Liver (tissue), 9 donors: Measurements from ENCODE around the gene ABCC11. TPM values are rescaled to one million over a fixed set of nuclear protein-coding genes. Genes with fewer than 3 reads are reported as not detected.

Source experiments
- DNase-seq: peaks from one replicate; pipeline ENCODE4 v3.0.0-alpha.2; 2017; ENCODE audit warnings: low spot score
- H3K27ac ChIP-seq, 2 donors: one replicate each; pipeline ENCODE4 v1.7.0; 2013; ENCODE audit warnings: inconsistent platforms in 2 of 2, low read length in 2 of 2, control low read depth in 1 of 2, low read depth in 1 of 2, mild to moderate bottlenecking in 1 of 2
- H3K27me3 ChIP-seq, 4 donors: one replicate each; pipeline versions ENCODE4 v1.6.1 to v1.7.0; 2013; ENCODE audit warnings: low read length in 3 of 4, inconsistent platforms in 1 of 4, mild to moderate bottlenecking in 1 of 4, moderate library complexity in 1 of 4; ENCODE audit not compliant: control insufficient read depth in 4 of 4, insufficient read depth in 4 of 4
- H3K36me3 ChIP-seq, 4 donors: one replicate each; pipeline versions ENCODE4 v1.6.1 to v1.7.0; 2013; ENCODE audit warnings: low read length in 3 of 4, mild to moderate bottlenecking in 3 of 4, low read depth in 1 of 4, moderate library complexity in 1 of 4; ENCODE audit not compliant: control insufficient read depth in 4 of 4, insufficient read depth in 3 of 4
- H3K4me1 ChIP-seq, 4 donors: one replicate each; pipeline versions ENCODE4 v1.6.1 to v1.7.0; 2013; ENCODE audit warnings: low read length in 3 of 4, mild to moderate bottlenecking in 3 of 4, moderate library complexity in 1 of 4; ENCODE audit not compliant: control insufficient read depth in 4 of 4, insufficient read depth in 4 of 4
- H3K4me3 ChIP-seq, 3 donors: one replicate each; pipeline versions ENCODE4 v1.6.1 to v1.7.0; 2013; ENCODE audit warnings: low read length in 3 of 3, control low read depth in 1 of 3, low read depth in 1 of 3, mild to moderate bottlenecking in 1 of 3
- H3K9ac ChIP-seq, 2 donors: one replicate each; pipeline ENCODE4 v1.7.0; 2013; ENCODE audit warnings: low read length in 2 of 2, mild to moderate bottlenecking in 2 of 2, moderate library complexity in 2 of 2, control low read depth in 1 of 2, low read depth in 1 of 2
- H3K9me3 ChIP-seq, 4 donors: one replicate each; pipeline versions ENCODE4 v1.6.1 to v1.7.0; 2013; ENCODE audit warnings: low read length in 3 of 4; ENCODE audit not compliant: control insufficient read depth in 4 of 4
- CTCF ChIP-seq: fragments of 150-350 bp; IDR thresholded peaks from 2 replicates; pipeline ENCODE4 v1.5.1; 2017; ENCODE audit warnings: improper control_type of control experiment, low read depth, low read length; ENCODE audit not compliant: missing input control
- EGR1 ChIP-seq, 2 donors: IDR thresholded peaks; 2 replicates each; pipeline ENCODE4 v1.6.1; 2016 to 2018; ENCODE audit warnings: antibody characterized with exemption in 2 of 2, low read depth in 2 of 2
- FOXA1 ChIP-seq: IDR thresholded peaks from 2 replicates; pipeline ENCODE4 v1.6.1; 2016; ENCODE audit warnings: antibody characterized with exemption
- HNF4A ChIP-seq, 2 donors: conservative IDR thresholded peaks; 2 replicates each; pipeline ENCODE4 v1.6.1; 2016; ENCODE audit warnings: antibody characterized with exemption in 2 of 2, mild to moderate bottlenecking in 2 of 2
- HNF4G ChIP-seq: IDR thresholded peaks from 2 replicates; pipeline ENCODE4 v1.6.1; 2016; ENCODE audit warnings: antibody characterized with exemption
- JUND ChIP-seq, 2 donors: IDR thresholded peaks; 2 replicates each; pipeline ENCODE4 v1.6.1; 2016; ENCODE audit warnings: antibody characterized with exemption in 2 of 2
- MAX ChIP-seq: IDR thresholded peaks from 2 replicates; pipeline ENCODE4 v1.6.1; 2016; ENCODE audit warnings: antibody characterized with exemption
- NR2F2 ChIP-seq: IDR thresholded peaks from 2 replicates; pipeline ENCODE4 v1.6.1; 2016; ENCODE audit warnings: antibody characterized with exemption
- RAD21 ChIP-seq, 2 donors: IDR thresholded peaks; 2 replicates each; pipeline ENCODE4 v1.6.1; 2016; ENCODE audit warnings: antibody characterized with exemption in 2 of 2, mild to moderate bottlenecking in 2 of 2
- SP1 ChIP-seq: IDR thresholded peaks from 2 replicates; pipeline ENCODE4 v1.6.1; 2018; ENCODE audit warnings: antibody characterized with exemption, mild to moderate bottlenecking
- TAF1 ChIP-seq: conservative IDR thresholded peaks from 2 replicates; pipeline ENCODE4 v1.6.1; 2016; ENCODE audit warnings: antibody characterized with exemption, mild to moderate bottlenecking
- YY1 ChIP-seq: IDR thresholded peaks from 2 replicates; pipeline ENCODE4 v1.6.1; 2016; ENCODE audit warnings: antibody characterized with exemption, mild to moderate bottlenecking
- ZBTB33 ChIP-seq: IDR thresholded peaks from 2 replicates; pipeline ENCODE4 v1.6.1; 2016; ENCODE audit warnings: antibody characterized with exemption
- WGBS: extraction: QIAGEN DNeasy Blood & Tissue Kit; methylation state at CpG from one replicate; pipeline ENCODE4 v1.1.7; 2013; 5-methylcytosine and 5-hydroxymethylcytosine counted together
- polyA plus RNA-seq, 2 donors: library from polyadenylated mRNA; stranded (reverse) in 1 of 2; unstranded in 1 of 2; fragments of 200-250 nt in 1 of 2; fragments of >200 nt in 1 of 2; fragmentation: Nextera tagmentation in 1 of 2; extraction: Ambion mirVana in 1 of 2; gene quantifications; one replicate each; pipeline versions ENCODE4 v1.2.1 to v1.2.3, GENCODE V29; 2013 to 2015
- total RNA-seq, 2 donors: library from RNA; depleted of rRNA; stranded (reverse); fragments of >200 nt; gene quantifications; one replicate each; pipeline ENCODE4 v1.2.3, GENCODE V29; 2014
- TF ChIP-seq, protein P1 (sequence below): IDR thresholded peaks from 2 replicates; pipeline ENCODE4 v1.6.1; 2016; ENCODE audit warnings: antibody characterized with exemption, mild to moderate bottlenecking
- donor health status: healthy.
- donor health status: healthy.
- donor health status: healthy.
- donor health status: healthy.
- donor health status: healthy.

The ABCC11 gene
- total and polyA plus RNA-seq, 4 donors = 1.4 to 22.3 (median 2.7) TPM

DNA sequence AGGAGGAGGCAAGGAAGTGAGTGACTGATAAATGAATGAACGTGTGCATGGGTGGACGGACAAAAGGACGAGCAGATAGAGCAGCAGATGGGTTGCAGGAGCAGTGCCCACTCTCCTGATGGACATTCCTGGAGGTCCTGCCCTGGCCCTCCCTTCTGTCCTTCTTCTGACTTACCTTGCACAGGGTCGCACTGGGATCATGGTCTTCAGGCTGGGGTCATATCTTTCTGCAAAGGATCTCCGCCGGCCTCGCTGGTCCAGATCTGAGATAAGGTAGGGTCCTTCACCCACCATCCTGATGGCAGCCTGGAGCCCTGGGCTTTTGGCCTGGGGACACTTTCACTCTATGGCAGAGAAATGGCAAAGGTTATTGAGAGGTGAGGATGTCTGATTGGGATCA lies 101.2 kb downstream of the ABCC11 start:
- no peak overlapping the region for H3K9ac ChIP-seq
- DNase-seq = no peak
- no peak for TF ChIP-seq RAD21 (IDR thresholded peaks at IDR 0.05)
- TF ChIP-seq FOXA1 = no peak
- TF ChIP-seq EGR1 (IDR thresholded peaks at IDR 0.05; ENCODE audit: low read depth in 2 of 2) = no peak
- TF ChIP-seq, protein P1, sequence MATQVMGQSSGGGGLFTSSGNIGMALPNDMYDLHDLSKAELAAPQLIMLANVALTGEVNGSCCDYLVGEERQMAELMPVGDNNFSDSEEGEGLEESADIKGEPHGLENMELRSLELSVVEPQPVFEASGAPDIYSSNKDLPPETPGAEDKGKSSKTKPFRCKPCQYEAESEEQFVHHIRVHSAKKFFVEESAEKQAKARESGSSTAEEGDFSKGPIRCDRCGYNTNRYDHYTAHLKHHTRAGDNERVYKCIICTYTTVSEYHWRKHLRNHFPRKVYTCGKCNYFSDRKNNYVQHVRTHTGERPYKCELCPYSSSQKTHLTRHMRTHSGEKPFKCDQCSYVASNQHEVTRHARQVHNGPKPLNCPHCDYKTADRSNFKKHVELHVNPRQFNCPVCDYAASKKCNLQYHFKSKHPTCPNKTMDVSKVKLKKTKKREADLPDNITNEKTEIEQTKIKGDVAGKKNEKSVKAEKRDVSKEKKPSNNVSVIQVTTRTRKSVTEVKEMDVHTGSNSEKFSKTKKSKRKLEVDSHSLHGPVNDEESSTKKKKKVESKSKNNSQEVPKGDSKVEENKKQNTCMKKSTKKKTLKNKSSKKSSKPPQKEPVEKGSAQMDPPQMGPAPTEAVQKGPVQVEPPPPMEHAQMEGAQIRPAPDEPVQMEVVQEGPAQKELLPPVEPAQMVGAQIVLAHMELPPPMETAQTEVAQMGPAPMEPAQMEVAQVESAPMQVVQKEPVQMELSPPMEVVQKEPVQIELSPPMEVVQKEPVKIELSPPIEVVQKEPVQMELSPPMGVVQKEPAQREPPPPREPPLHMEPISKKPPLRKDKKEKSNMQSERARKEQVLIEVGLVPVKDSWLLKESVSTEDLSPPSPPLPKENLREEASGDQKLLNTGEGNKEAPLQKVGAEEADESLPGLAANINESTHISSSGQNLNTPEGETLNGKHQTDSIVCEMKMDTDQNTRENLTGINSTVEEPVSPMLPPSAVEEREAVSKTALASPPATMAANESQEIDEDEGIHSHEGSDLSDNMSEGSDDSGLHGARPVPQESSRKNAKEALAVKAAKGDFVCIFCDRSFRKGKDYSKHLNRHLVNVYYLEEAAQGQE = no peak
- no peak for TF ChIP-seq NR2F2
- no peak for TF ChIP-seq SP1
- TF ChIP-seq HNF4A (conservative IDR thresholded peaks at IDR 0.05) = no peak
- no peak for TF ChIP-seq TAF1
- TF ChIP-seq JUND (IDR thresholded peaks at IDR 0.05) = no peak
- TF ChIP-seq ZBTB33 = no peak
- TF ChIP-seq HNF4G = no peak
- TF ChIP-seq YY1 = no peak
- H3K4me1 ChIP-seq = no peaks in the 10 kb centered on the region
- H3K4me3 ChIP-seq = no peak overlapping the region
- H3K36me3 ChIP-seq = no peaks in the 10 kb centered on the region
- 90% methylated on average over 7 of the region's 7 CpGs for WGBS
- no peak overlapping the region for H3K27ac ChIP-seq
- peaks cover 0 to 1% (median 0%) of the 10 kb centered on the region in 4 donors for H3K9me3 ChIP-seq
- no peaks in the 10 kb centered on the region for H3K27me3 ChIP-seq

DNA sequence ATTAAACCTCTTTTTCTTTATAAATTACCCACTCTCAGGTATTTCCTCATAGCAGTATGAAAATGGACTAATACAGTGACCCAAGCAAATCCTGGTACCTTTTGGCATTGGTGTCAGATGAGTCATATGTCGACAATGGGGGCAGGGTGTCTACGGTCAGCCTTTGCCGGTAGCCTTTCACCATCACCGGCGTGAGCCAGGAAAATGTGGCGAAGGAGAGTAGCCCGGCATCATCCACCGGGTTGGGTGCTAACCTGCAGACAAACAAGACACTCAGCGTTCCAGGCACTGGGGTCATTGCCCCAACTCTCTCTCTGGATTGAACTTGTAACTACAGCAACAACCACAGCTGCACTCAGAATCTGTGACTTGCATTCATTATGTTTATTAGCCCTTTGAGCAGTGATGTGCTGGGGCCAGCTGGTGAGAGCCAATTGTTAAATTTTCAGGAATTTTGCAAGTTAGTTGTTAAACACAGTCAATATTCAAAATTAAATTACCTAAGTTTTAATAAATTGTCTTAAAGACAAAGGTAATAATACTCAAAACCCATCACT lies 103.4 kb downstream of the ABCC11 start:
- Histone ChIP-seq H3K4me3 (no peak overlapping the region), H3K27ac (no peak overlapping the region), H3K36me3 (no peaks in the 10 kb centered on the region), H3K9me3 (no peaks in the 10 kb centered on the region), H3K9ac (no peak overlapping the region), H3K27me3 (no peaks in the 10 kb centered on the region), H3K4me1 (no peaks in the 10 kb centered on the region)
- DNase-seq = no peak
- TF ChIP-seq ZBTB33 (no peak), MAX (no peak), JUND (IDR thresholded peaks at IDR 0.05) (no peak), EGR1 (IDR thresholded peaks at IDR 0.05; ENCODE audit: low read depth in 2 of 2) (no peak), FOXA1 (no peak), CTCF (no peak), YY1 (no peak), NR2F2 (no peak)
- TF ChIP-seq, protein P1 = no peak
- WGBS = 88% methylated on average over 9 of the region's 9 CpGs
